Left lung (tissue), 10 donors: Measurements from ENCODE around the gene TACR2. TPM values are rescaled to one million over a fixed set of nuclear protein-coding genes. Genes with fewer than 3 reads are reported as not detected.
A peak's percentile ranks its signal among the peaks of the same experiment; 100 is the strongest.

Experiments used
- ATAC-seq: fragments of 200-7000 bp; cut with Tn5 transposase; one replicate; pipeline ENCODE4 v1.9.1; 2020; ENCODE audit warnings: moderate library complexity
- DNase-seq, 4 donors: peaks; one replicate each; pipeline ENCODE4 v3.0.0-alpha.2; 2013 to 2020
- H3K27ac ChIP-seq, 2 donors: fragments of 200-600 bp; sonication (generic) in 1 of 2; one replicate each; pipeline versions ENCODE4 v1.5.0 to v1.8.0; 2020 to 2021
- H3K27me3 ChIP-seq, 2 donors: fragments of 200-600 bp; sonication (generic) in 1 of 2; one replicate each; pipeline versions ENCODE4 v1.5.0 to v1.8.0; 2020 to 2021
- H3K36me3 ChIP-seq, 2 donors: fragments of 200-600 bp; sonication (generic) in 1 of 2; one replicate each; pipeline versions ENCODE4 v1.5.0 to v1.8.0; 2020 to 2021
- H3K4me1 ChIP-seq, 2 donors: fragments of 200-600 bp; one replicate each; pipeline ENCODE4 v1.8.0; 2021
- H3K4me3 ChIP-seq, 2 donors: fragments of 200-600 bp; sonication (generic) in 1 of 2; one replicate each; pipeline versions ENCODE4 v1.5.0 to v1.8.0; 2020 to 2021; ENCODE audit warnings: mild to moderate bottlenecking in 1 of 2
- H3K9me3 ChIP-seq, 2 donors: fragments of 200-600 bp; sonication (generic) in 1 of 2; one replicate each; pipeline versions ENCODE4 v1.5.0 to v1.8.0; 2020 to 2021
- CTCF ChIP-seq, 2 donors: fragments of 200-600 bp; sonication (generic) in 1 of 2; IDR thresholded peaks; one replicate each; pipeline versions ENCODE4 v1.5.0 to v1.8.0; 2021; ENCODE audit warnings: antibody characterized with exemption in 2 of 2
- intact Hi-C, 2 donors: fragments of 100-400 bp; cut with DNase I; formaldehyde crosslinking; loops; one replicate each; pipeline versions ENCODE4 v1.11.2 to v1.14.2; 2022
- polyA plus RNA-seq, 6 donors: library from polyadenylated mRNA; unstranded; fragments of 120-200 nt; gene quantifications; one replicate each; pipeline ENCODE4 v1.2.1, GENCODE V29; 2013; ENCODE audit not compliant: insufficient read length in 6 of 6
- total RNA-seq, 2 donors: library from RNA; stranded (reverse); fragmentation: NEBNext Ultra II Directional; extraction: Animal tissue kit (Norgen Biotek cat#: 25700); gene quantifications; one replicate each; pipeline ENCODE4 v1.2.1, GENCODE V29; 2021
- donor health status: DM: no; HTN: yes; CAD: no.
- donor health status: DM: no; HTN: no; CAD: no.

The TACR2 gene
- total and polyA plus RNA-seq, 8 donors: 0.31 to 0.70 (median 0.45) TPM

- Histone ChIP-seq H3K4me3 (no peak overlapping the region), H3K36me3 (peaks cover 0 to 80% of the 10 kb centered on the region in 2 donors), H3K4me1 (peaks cover 0 to 11% of the 10 kb centered on the region in 2 donors), H3K9me3 (no peaks in the 10 kb centered on the region), H3K27me3 (no peaks in the 10 kb centered on the region), H3K27ac (no peak overlapping the region)
- intact Hi-C loops: no loop called here
- TF ChIP-seq CTCF (IDR thresholded peaks at IDR 0.05): no peak
- DNase-seq: no peak
- ATAC-seq: no peak
Measured at GRCh38 chr10:69401416-69401815, 15.3 kb downstream of the TACR2 start.

DNA sequence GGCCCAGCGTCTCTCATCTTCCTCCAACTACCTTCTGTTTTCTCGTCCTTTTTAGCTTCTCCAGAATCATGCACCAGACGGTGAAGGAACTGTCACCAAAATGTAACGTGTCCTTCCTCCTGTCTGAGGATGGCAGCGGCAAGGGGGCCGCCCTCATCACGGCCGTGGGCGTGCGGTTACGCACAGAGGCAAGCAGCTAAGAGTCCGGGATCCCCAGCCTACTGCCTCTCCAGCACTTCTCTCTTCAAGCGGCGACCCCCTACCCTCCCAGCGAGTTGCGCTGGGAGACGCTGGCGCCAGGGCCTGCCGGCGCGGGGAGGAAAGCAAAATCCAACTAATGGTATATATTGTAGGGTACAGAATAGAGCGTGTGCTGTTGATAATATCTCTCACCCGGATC lies 15.8 kb downstream of the TACR2 start:
- TF ChIP-seq CTCF (IDR thresholded peaks at IDR 0.05): no peak

GRCh38 chr10:69398466-69398865 lies 18.3 kb downstream of the TACR2 start:
- Histone ChIP-seq H3K9me3 (no peaks in the 10 kb centered on the region), H3K4me1 (no peaks in the 10 kb centered on the region), H3K4me3 (no peak overlapping the region), H3K27ac (no peak overlapping the region), H3K36me3 (peaks cover 0 to 100% of the 10 kb centered on the region in 2 donors), H3K27me3 (no peaks in the 10 kb centered on the region)
- no peak for TF ChIP-seq CTCF (IDR thresholded peaks at IDR 0.05)
- DNase-seq: no peak
- intact Hi-C loops: loop anchor here in 1 of 2 donors (10.0 kb wide), 1 partner anchor 164 kb away; no protein-coding TSS in a partner anchor
- no peak for ATAC-seq

More for the DNA sequence above, 15.8 kb downstream of the TACR2 start:
- Histone ChIP-seq H3K4me3 (no peak overlapping the region), H3K27ac (no peak overlapping the region), H3K4me1 (peaks cover 0 to 6% of the 10 kb centered on the region in 2 donors), H3K27me3 (no peaks in the 10 kb centered on the region), H3K36me3 (peaks cover 0 to 85% of the 10 kb centered on the region in 2 donors), H3K9me3 (no peaks in the 10 kb centered on the region)
- no peak for DNase-seq
- intact Hi-C loops: no loop called here
- no peak for ATAC-seq

GRCh38 chr10:69397972-69398371 lies 18.7 kb downstream of the TACR2 start:
- ATAC-seq (no peak), DNase-seq (peak in 2 of 4 donors; percentile 86 to 92)
- intact Hi-C loops: loop anchor here in 1 of 2 donors (10.0 kb wide), 1 partner anchor 163 kb away; no protein-coding TSS in a partner anchor
- no peaks in the 10 kb centered on the region for H3K27me3 ChIP-seq
- H3K27ac ChIP-seq: no peak overlapping the region
- peaks cover 0 to 100% of the 10 kb centered on the region in 2 donors for H3K36me3 ChIP-seq
- TF ChIP-seq CTCF (IDR thresholded peaks at IDR 0.05): no peak
- H3K4me1 ChIP-seq: no peaks in the 10 kb centered on the region
- no peaks in the 10 kb centered on the region for H3K9me3 ChIP-seq
- no peak overlapping the region for H3K4me3 ChIP-seq

GRCh38 chr10:69394020-69394419 lies 22.7 kb downstream of the TACR2 start:
- DNase-seq: no peak
- Histone ChIP-seq H3K4me3 (no peak overlapping the region), H3K4me1 (peaks cover 0 to 12% of the 10 kb centered on the region in 2 donors), H3K36me3 (peaks cover 0 to 97% of the 10 kb centered on the region in 2 donors), H3K27ac (no peak overlapping the region), H3K27me3 (no peaks in the 10 kb centered on the region), H3K9me3 (no peaks in the 10 kb centered on the region)
- TF ChIP-seq CTCF (IDR thresholded peaks at IDR 0.05): no peak
- no peak for ATAC-seq
- intact Hi-C loops: loop anchor here (5.0 to 10.0 kb wide), 2 partner anchors 157 to 159 kb away; no protein-coding TSS in a partner anchor
